ENCODE results near the gene TLE3. TPM values are rescaled to one million over a fixed set of nuclear protein-coding genes. Genes with fewer than 3 reads are reported as not detected.

The TLE3 gene
- polyA plus RNA-seq, 1 donor (not counting 4 experiments of a cell fraction or from before 2014, with no cell fraction given): 8.3 TPM

DNA sequence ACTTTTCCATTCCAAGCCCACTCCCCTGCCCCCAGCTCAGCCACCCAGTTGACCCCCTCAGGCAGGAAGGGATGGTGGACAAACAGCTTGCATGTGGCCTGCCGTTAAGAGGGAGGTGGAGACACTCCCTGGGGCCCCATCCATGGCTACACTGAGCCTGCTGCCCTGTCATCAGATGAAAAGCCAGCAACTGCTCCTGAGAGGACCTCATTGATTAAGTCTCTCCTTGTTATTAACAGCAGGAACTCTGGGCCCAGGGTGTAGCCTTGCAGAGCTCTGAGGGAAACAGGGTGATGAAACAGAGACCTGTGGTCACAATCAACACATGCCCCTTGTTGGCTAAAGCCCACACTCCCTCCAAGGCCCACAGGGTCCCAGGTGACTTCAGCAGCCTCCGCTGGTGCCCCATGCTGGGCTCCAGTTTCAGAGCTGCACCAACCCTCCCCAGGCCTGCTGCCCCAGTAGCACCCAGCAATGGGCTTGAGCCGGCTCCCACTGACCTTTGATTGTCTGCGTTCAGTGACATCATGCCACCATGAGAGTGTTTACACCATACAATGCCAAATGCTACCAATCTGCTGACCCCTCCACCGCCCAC is 22.3 kb upstream of the TLE3 start:
- Histone ChIP-seq H3K27ac (ENCODE audit: control insufficient read depth, insufficient read depth, low read length) (no peak overlapping the region), H3K4me2 (ENCODE audit: control insufficient read depth, extremely low read depth, insufficient read depth, low read depth, low read length) (no peak overlapping the region), H4K20me1 (ENCODE audit: control insufficient read depth, extremely low read depth, insufficient read depth, low read length) (no peaks in the 10 kb centered on the region), H3K4me1 (ENCODE audit: control insufficient read depth, extremely low read depth, insufficient read depth, low read length) (no peaks in the 10 kb centered on the region), H3K9ac (ENCODE audit: control insufficient read depth, extremely low read depth, insufficient read depth, low read length) (no peak overlapping the region), H3K27me3 (ENCODE audit: control insufficient read depth, extremely low read depth, insufficient read depth, low read length) (peaks cover 30% of the 10 kb centered on the region), H3K4me3 (ENCODE audit: control insufficient read depth in 2 of 3, extremely low read depth in 1 of 3, insufficient read depth in 2 of 3, low read depth in 1 of 3, low read length in 3 of 3) (no peak overlapping the region), H3K9me3 (ENCODE audit: control insufficient read depth, low read depth, low read length) (no peaks in the 10 kb centered on the region), H3K36me3 (ENCODE audit: control insufficient read depth in 2 of 2, extremely low read depth in 1 of 2, insufficient read depth in 2 of 2, low read length in 2 of 2) (no peaks in the 10 kb centered on the region), H3K9me1 (ENCODE audit: control insufficient read depth, extremely low read depth, insufficient read depth, low read length) (no peaks in the 10 kb centered on the region), H3K79me2 (ENCODE audit: control insufficient read depth, insufficient read depth, low read length) (no peaks in the 10 kb centered on the region), H2AFZ (ENCODE audit: control insufficient read depth, low read length) (no peak overlapping the region)
- FAIRE-seq (no peak), DNase-seq (ENCODE audit: low read depth, low spot score) (no peak)
- dilution Hi-C loops (cut with MboI; ENCODE audit: extremely low pct_ligation_motif_present, low sequenced_read_pairs): no loop called here
- no peak for TF ChIP-seq EZH2 (IDR thresholded peaks at IDR 0.05; ENCODE audit: low read length)
- TF ChIP-seq, protein P1, sequence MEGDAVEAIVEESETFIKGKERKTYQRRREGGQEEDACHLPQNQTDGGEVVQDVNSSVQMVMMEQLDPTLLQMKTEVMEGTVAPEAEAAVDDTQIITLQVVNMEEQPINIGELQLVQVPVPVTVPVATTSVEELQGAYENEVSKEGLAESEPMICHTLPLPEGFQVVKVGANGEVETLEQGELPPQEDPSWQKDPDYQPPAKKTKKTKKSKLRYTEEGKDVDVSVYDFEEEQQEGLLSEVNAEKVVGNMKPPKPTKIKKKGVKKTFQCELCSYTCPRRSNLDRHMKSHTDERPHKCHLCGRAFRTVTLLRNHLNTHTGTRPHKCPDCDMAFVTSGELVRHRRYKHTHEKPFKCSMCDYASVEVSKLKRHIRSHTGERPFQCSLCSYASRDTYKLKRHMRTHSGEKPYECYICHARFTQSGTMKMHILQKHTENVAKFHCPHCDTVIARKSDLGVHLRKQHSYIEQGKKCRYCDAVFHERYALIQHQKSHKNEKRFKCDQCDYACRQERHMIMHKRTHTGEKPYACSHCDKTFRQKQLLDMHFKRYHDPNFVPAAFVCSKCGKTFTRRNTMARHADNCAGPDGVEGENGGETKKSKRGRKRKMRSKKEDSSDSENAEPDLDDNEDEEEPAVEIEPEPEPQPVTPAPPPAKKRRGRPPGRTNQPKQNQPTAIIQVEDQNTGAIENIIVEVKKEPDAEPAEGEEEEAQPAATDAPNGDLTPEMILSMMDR (optimal IDR thresholded peaks at IDR 0.05 in 1 of 3, IDR thresholded peaks at IDR 0.05 in 1 of 3, conservative IDR thresholded peaks at IDR 0.05 in 1 of 3; ENCODE audit: extremely low read depth in 1 of 3, insufficient read depth in 2 of 3, low read length in 3 of 3): no peak

DNA sequence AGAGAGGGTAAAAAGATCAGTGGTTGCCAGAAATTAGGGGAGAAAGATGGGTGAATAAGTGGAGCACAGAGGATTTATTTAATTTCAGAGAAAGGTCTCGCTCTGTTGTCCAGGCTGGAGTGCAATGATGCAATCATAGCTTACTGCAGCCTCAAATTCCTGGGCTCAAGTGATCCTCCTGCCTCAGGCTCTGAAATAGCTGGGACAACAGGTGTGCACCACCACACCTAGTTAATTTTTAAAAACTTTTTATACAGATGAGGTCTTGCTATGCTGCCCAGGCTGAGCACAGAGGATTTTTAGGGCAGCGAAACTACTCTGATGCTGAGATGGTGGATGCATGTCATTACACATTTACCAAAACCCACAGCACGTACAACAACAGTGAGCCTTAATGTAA is 20.9 kb upstream of the TLE3 start:
- no peaks in the 10 kb centered on the region for H4K20me1 ChIP-seq (ENCODE audit: control insufficient read depth, extremely low read depth, insufficient read depth, low read length)
- H3K27ac ChIP-seq (ENCODE audit: control insufficient read depth, insufficient read depth, low read length): no peak overlapping the region
- H3K4me2 ChIP-seq (ENCODE audit: control insufficient read depth, extremely low read depth, insufficient read depth, low read depth, low read length): no peak overlapping the region
- H3K27me3 ChIP-seq (ENCODE audit: control insufficient read depth, extremely low read depth, insufficient read depth, low read length): peaks cover 34% of the 10 kb centered on the region
- H3K36me3 ChIP-seq (ENCODE audit: control insufficient read depth in 2 of 2, extremely low read depth in 1 of 2, insufficient read depth in 2 of 2, low read length in 2 of 2): no peaks in the 10 kb centered on the region
- no peaks in the 10 kb centered on the region for H3K9me3 ChIP-seq (ENCODE audit: control insufficient read depth, low read depth, low read length)
- no peak for TF ChIP-seq EZH2 (IDR thresholded peaks at IDR 0.05; ENCODE audit: low read length)
- TF ChIP-seq, protein P1 (optimal IDR thresholded peaks at IDR 0.05 in 1 of 3, IDR thresholded peaks at IDR 0.05 in 1 of 3, conservative IDR thresholded peaks at IDR 0.05 in 1 of 3; ENCODE audit: extremely low read depth in 1 of 3, insufficient read depth in 2 of 3, low read length in 3 of 3): no peak
- no peaks in the 10 kb centered on the region for H3K79me2 ChIP-seq (ENCODE audit: control insufficient read depth, insufficient read depth, low read length)
- H3K9ac ChIP-seq (ENCODE audit: control insufficient read depth, extremely low read depth, insufficient read depth, low read length): no peak overlapping the region
- no peak overlapping the region for H2AFZ ChIP-seq (ENCODE audit: control insufficient read depth, low read length)
- H3K4me1 ChIP-seq (ENCODE audit: control insufficient read depth, extremely low read depth, insufficient read depth, low read length): no peaks in the 10 kb centered on the region
- H3K4me3 ChIP-seq (ENCODE audit: control insufficient read depth in 2 of 3, extremely low read depth in 1 of 3, insufficient read depth in 2 of 3, low read depth in 1 of 3, low read length in 3 of 3): no peak overlapping the region
- H3K9me1 ChIP-seq (ENCODE audit: control insufficient read depth, extremely low read depth, insufficient read depth, low read length): no peaks in the 10 kb centered on the region
- FAIRE-seq: no peak
- no peak for DNase-seq (ENCODE audit: low read depth, low spot score)
- dilution Hi-C loops (cut with MboI; ENCODE audit: extremely low pct_ligation_motif_present, low sequenced_read_pairs): no loop called here
